H1 (cell line): ENCODE results near the gene VPS26A. TPM values are rescaled to one million over a fixed set of nuclear protein-coding genes. Genes with fewer than 3 reads are reported as not detected.
A peak's percentile ranks its signal among the peaks of the same experiment; 100 is the strongest.

Source experiments
- CTCF ChIA-PET: fragments of 300-600 bp; sonication (Branson Sonifier 250); formaldehyde crosslinking; loops from one replicate; lab custom pipeline; 2021; ENCODE audit not compliant: partially characterized antibody; lab: Charles Lee
- POLR2A ChIA-PET: fragments of 300-600 bp; sonication (Branson Sonifier 250); formaldehyde crosslinking; loops from one replicate; lab custom pipeline; 2021; ENCODE audit warnings: inconsistent platforms; ENCODE audit not compliant: partially characterized antibody; lab: Charles Lee
- DNase-seq, 2 experiments: peaks; one replicate each; pipeline versions ENCODE4 v3.0.0 to v3.0.0-alpha.2; 2010 to 2022; ENCODE audit warnings: low spot score in 2 of 2, low read depth in 1 of 2, mixed read lengths in 1 of 2
- FAIRE-seq: peaks from 2 replicates; lab custom pipeline; 2011; peaks lifted over from hg19 to GRCh38; lab: Jason Lieb, UNC
- H2AFZ ChIP-seq: 2 replicates; pipeline ENCODE4 v1.8.1; 2012; ENCODE audit warnings: low read length, inconsistent platforms
- H2AK5ac ChIP-seq: 2 replicates; pipeline ENCODE4 v1.6.1; 2013; ENCODE audit warnings: low read depth, low read length
- H2BK120ac ChIP-seq: replicated peaks from 2 replicates; pipeline ENCODE3; 2013; ENCODE audit warnings: low read depth, low read length, inconsistent platforms
- H2BK12ac ChIP-seq: 2 replicates; pipeline ENCODE4 v1.6.1; 2013; ENCODE audit warnings: low read depth, low read length
- H2BK15ac ChIP-seq: 2 replicates; pipeline ENCODE4 v1.6.1; 2013; ENCODE audit warnings: low read length
- H2BK20ac ChIP-seq: 2 replicates; pipeline ENCODE4 v1.6.1; 2013; ENCODE audit warnings: low read length
- H2BK5ac ChIP-seq: 2 replicates; pipeline ENCODE4 v1.6.1; 2013; ENCODE audit warnings: low read depth, low read length
- H3K14ac ChIP-seq: 2 replicates; pipeline ENCODE4 v1.6.1; 2013; ENCODE audit warnings: inconsistent platforms; ENCODE audit not compliant: insufficient read length
- H3K18ac ChIP-seq: 2 replicates; pipeline ENCODE4 v1.6.1; 2013; ENCODE audit warnings: low read length; ENCODE audit errors: extremely low read depth
- H3K23ac ChIP-seq: 2 replicates; pipeline ENCODE4 v1.6.1; 2013; ENCODE audit warnings: inconsistent platforms; ENCODE audit not compliant: insufficient read length
- H3K23me2 ChIP-seq: 2 replicates; pipeline ENCODE4 v1.6.1; 2013; ENCODE audit warnings: low read depth, low read length
- H3K27ac ChIP-seq: 2 replicates; pipeline ENCODE4 v1.6.1; 2011; ENCODE audit warnings: low read depth, low read length, inconsistent platforms
- H3K27me3 ChIP-seq, 4 experiments: replicated peaks in 1 of 4; 1 replicate in 1 of 4; 2 replicates in 3 of 4; pipeline versions ENCODE4 v1.6.1 to v1.8.1; 2011 to 2013; ENCODE audit warnings: low read length in 3 of 4, mild to moderate bottlenecking in 3 of 4, inconsistent platforms in 2 of 4, mixed read lengths in 2 of 4, moderate library complexity in 1 of 4; ENCODE audit not compliant: control insufficient read depth in 3 of 4, insufficient read depth in 3 of 4; ENCODE audit errors: extremely low read depth in 1 of 4
- H3K36me3 ChIP-seq, 4 experiments: 2 replicates each; pipeline versions ENCODE4 v1.6.1 to v1.8.1; 2011 to 2013; ENCODE audit warnings: mild to moderate bottlenecking in 4 of 4, low read length in 3 of 4, moderate library complexity in 2 of 4, control low read depth in 1 of 4, inconsistent platforms in 1 of 4; ENCODE audit not compliant: insufficient read depth in 4 of 4, control insufficient read depth in 2 of 4
- H3K4ac ChIP-seq: replicated peaks from 2 replicates; pipeline ENCODE3; 2013; ENCODE audit warnings: low read length, low read depth, mixed read lengths, inconsistent platforms; ENCODE audit not compliant: insufficient read length
- H3K4me1 ChIP-seq, 4 experiments: replicated peaks in 1 of 4; 1 replicate in 1 of 4; 2 replicates in 3 of 4; pipeline versions ENCODE4 v1.6.1 to v1.8.1; 2011 to 2013; ENCODE audit warnings: low read length in 3 of 4, inconsistent platforms in 2 of 4, mixed read lengths in 1 of 4; ENCODE audit not compliant: insufficient read depth in 4 of 4, control insufficient read depth in 3 of 4
- H3K4me2 ChIP-seq, 2 experiments: 2 replicates each; pipeline versions ENCODE4 v1.6.1 to v1.8.1; 2011 to 2013; ENCODE audit warnings: low read depth in 2 of 2, low read length in 2 of 2, control low read depth in 1 of 2, inconsistent platforms in 1 of 2, mild to moderate bottlenecking in 1 of 2; ENCODE audit not compliant: insufficient read depth in 1 of 2
- H3K4me3 ChIP-seq, 4 experiments: fragments of 200-600, 300-600 bp in 1 of 4; sonication (generic), shearing (Covaris generic), sonication (Bioruptor Twin) in 1 of 4; 2 replicates each; pipeline versions ENCODE4 v1.5.1 to v1.8.1; 2011 to 2016; ENCODE audit warnings: low read length in 4 of 4, low read depth in 3 of 4, control low read depth in 2 of 4, inconsistent platforms in 2 of 4, mild to moderate bottlenecking in 2 of 4, mixed read lengths in 1 of 4, moderate library complexity in 1 of 4; ENCODE audit not compliant: insufficient read depth in 2 of 4; ENCODE audit errors: extremely low read depth in 1 of 4
- H3K56ac ChIP-seq: replicated peaks from 2 replicates; pipeline ENCODE3; 2013; ENCODE audit warnings: low read depth, mild to moderate bottlenecking, mixed read lengths, low read length, inconsistent platforms; ENCODE audit not compliant: insufficient read length
- H3K79me1 ChIP-seq: 2 replicates; pipeline ENCODE4 v1.6.1; 2013; ENCODE audit warnings: low read depth, low read length, control low read depth
- H3K79me2 ChIP-seq, 2 experiments: 2 replicates each; pipeline versions ENCODE4 v1.6.1 to v1.8.1; 2012 to 2013; ENCODE audit warnings: low read length in 2 of 2, mild to moderate bottlenecking in 2 of 2, inconsistent platforms in 1 of 2; ENCODE audit not compliant: insufficient read depth in 2 of 2, control insufficient read depth in 1 of 2
- H3K9ac ChIP-seq, 4 experiments: replicated peaks in 1 of 4; 1 replicate in 1 of 4; 2 replicates in 3 of 4; pipeline versions ENCODE4 v1.6.1 to v1.8.1; 2011 to 2013; ENCODE audit warnings: low read depth in 3 of 4, low read length in 3 of 4, control low read depth in 2 of 4, mild to moderate bottlenecking in 2 of 4, moderate library complexity in 2 of 4, inconsistent platforms in 1 of 4; ENCODE audit errors: extremely low read depth in 1 of 4
- H3K9me3 ChIP-seq, 2 experiments: 2 replicates each; pipeline versions ENCODE4 v1.6.1 to v1.8.1; 2012 to 2013; ENCODE audit warnings: mild to moderate bottlenecking in 2 of 2, moderate library complexity in 2 of 2, control low read depth in 1 of 2, inconsistent platforms in 1 of 2, low read depth in 1 of 2, low read length in 1 of 2, mixed read lengths in 1 of 2; ENCODE audit not compliant: insufficient read depth in 2 of 2
- H4K20me1 ChIP-seq, 2 experiments: replicated peaks in 1 of 2; 2 replicates each; pipeline versions ENCODE3 to v1.8.1; 2011 to 2013; ENCODE audit warnings: inconsistent platforms in 2 of 2, low read length in 2 of 2, mild to moderate bottlenecking in 1 of 2; ENCODE audit not compliant: insufficient read depth in 2 of 2, control insufficient read depth in 1 of 2
- H4K5ac ChIP-seq: 2 replicates; pipeline ENCODE4 v1.6.1; 2013; ENCODE audit warnings: low read length, low read depth, mixed read lengths, inconsistent platforms; ENCODE audit not compliant: insufficient read length
- H4K8ac ChIP-seq: 2 replicates; pipeline ENCODE4 v1.8.0; 2013; ENCODE audit warnings: mild to moderate bottlenecking, moderate library complexity, low read length, inconsistent platforms; ENCODE audit not compliant: insufficient read depth; ENCODE audit errors: extremely low read depth
- H4K91ac ChIP-seq: replicated peaks from 2 replicates; pipeline ENCODE3; 2013; ENCODE audit warnings: low read length, mixed read lengths, inconsistent platforms; ENCODE audit not compliant: insufficient read length
- CEBPB ChIP-seq: IDR thresholded peaks from 2 replicates; pipeline ENCODE4 v1.6.1; 2012; ENCODE audit warnings: low read depth, low read length
- SAP30 ChIP-seq: fragments of 300-600 bp; sonication (generic); IDR thresholded peaks from 2 replicates; pipeline ENCODE4 v1.7.1; 2012; ENCODE audit warnings: low read length, moderate library complexity, mild to moderate bottlenecking, inconsistent platforms; ENCODE audit not compliant: insufficient read depth, insufficient replicate concordance
- WGBS, 2 experiments: shearing (Covaris generic) in 1 of 2; methylation state at CpG; one replicate each; pipeline versions ENCODE4 v1.1.6 to v1.1.7; 2013 to 2015; ENCODE audit warnings: low lambda C conversion rate in 2 of 2, mixed read lengths in 2 of 2, inconsistent platforms in 1 of 2, low coverage in 1 of 2, missing lambda C conversion rate in 1 of 2; ENCODE audit not compliant: insufficient replicate concordance in 2 of 2, insufficient coverage in 1 of 2, insufficient read length in 1 of 2; ENCODE audit errors: extremely low coverage in 1 of 2, missing lambda C conversion rate in 1 of 2; 5-methylcytosine and 5-hydroxymethylcytosine counted together
- polyA plus RNA-seq, 7 experiments: library from polyadenylated mRNA; depleted of rRNA in 3 of 7; stranded (reverse) in 5 of 7; unstranded in 2 of 7; fragments of >200 nt in 5 of 7; fragments of 200-250 nt in 2 of 7; gene quantifications; 1 replicate in 5 of 7; 2 replicates in 1 of 7; 4 replicates in 1 of 7; pipeline versions ENCODE4 v1.2.1 to v1.2.3, GENCODE V29; 2011 to 2013; ENCODE audit warnings: missing spikeins in 2 of 7, mixed read lengths in 2 of 7
- total RNA-seq: library from RNA; stranded (reverse); fragmentation: NEBNext Ultra II Directional; extraction: Animal tissue kit (Norgen Biotek cat#: 25700); gene quantifications from 2 replicates; pipeline ENCODE4 v1.2.1, GENCODE V29; 2021

The VPS26A gene
- total and polyA plus RNA-seq, 2 of the 8 experiments (the other 6 are each of a cell fraction or from before 2014, with no cell fraction given) = 10.7 to 44.8 TPM

GRCh38 chr10:69217119-69217754, 93.3 kb downstream of the VPS26A start:
- Histone ChIP-seq H3K14ac (no peak overlapping the region), H3K27me3 (no peaks in the 10 kb centered on the region), H3K27ac (no peak overlapping the region), H3K23ac (no peak overlapping the region), H3K79me1 (no peaks in the 10 kb centered on the region), H3K56ac (no peak overlapping the region)
- 91% methylated on average over 4 of the region's 4 CpGs; no CpG with 5 or more reads in 1 of the 2 experiments for WGBS, 2 experiments
- TF ChIP-seq SAP30 = no peak
- peak; percentile 70 for TF ChIP-seq CEBPB
- TF ChIP-seq, all 59 proteins: peak for 1
- no peaks in the 10 kb centered on the region for H3K79me2 ChIP-seq
- POLR2A ChIA-PET = no interaction called here
- no peaks in the 10 kb centered on the region for H4K20me1 ChIP-seq
- H4K91ac ChIP-seq = no peak overlapping the region
- CTCF ChIA-PET = interaction anchor here (1.1 to 1.5 kb wide), 4 partner anchors 66 to 191 kb away, joined by 3 to 6 read pairs (median 4); no protein-coding TSS in a partner anchor
- DNase-seq = no peak
- H4K5ac ChIP-seq = no peak overlapping the region
- no peak overlapping the region for H2AFZ ChIP-seq
- H3K23me2 ChIP-seq = no peaks in the 10 kb centered on the region
- H2BK20ac ChIP-seq = no peak overlapping the region
- no peak overlapping the region for H3K4me3 ChIP-seq
- no peak overlapping the region for H4K8ac ChIP-seq
- H2BK12ac ChIP-seq = no peak overlapping the region
- H2BK120ac ChIP-seq = no peak overlapping the region
- no peaks in the 10 kb centered on the region for H3K9me3 ChIP-seq
- H2BK5ac ChIP-seq = no peak overlapping the region
- no peak overlapping the region for H3K9ac ChIP-seq
- no peaks in the 10 kb centered on the region for H3K36me3 ChIP-seq
- H2BK15ac ChIP-seq = no peak overlapping the region
- no peaks in the 10 kb centered on the region for H3K4me1 ChIP-seq
- no peak overlapping the region for H2AK5ac ChIP-seq
- H3K4me2 ChIP-seq = no peak overlapping the region
- FAIRE-seq = no peak
- H3K18ac ChIP-seq = no peak overlapping the region
- no peak overlapping the region for H3K4ac ChIP-seq
